Panc1 (cell line): Measurements from ENCODE around the gene NTM. TPM values are rescaled to one million over a fixed set of nuclear protein-coding genes. Genes with fewer than 3 reads are reported as not detected.

Experiments used
- ATAC-seq: fragments of 200-7000 bp; cut with Tn5 transposase; 2 replicates; pipeline ENCODE4 v1.9.1; 2020; ENCODE audit warnings: mild to moderate bottlenecking, moderate library complexity
- BruUV-seq: library from RNA; stranded (reverse); fragments of 400-500 nt; replicated peaks from 2 replicates; lab custom pipeline; 2021; lab: Mats Ljungman, UMichigan
- CTCF ChIA-PET: fragments of 300-600 bp; sonication (Branson Sonifier 250); formaldehyde crosslinking; loops from one replicate; lab custom pipeline; 2022; ENCODE audit warnings: antibody characterized with exemption; lab: Charles Lee
- POLR2A ChIA-PET: fragments of 300-600 bp; sonication (Branson Sonifier 250); formaldehyde crosslinking; loops from one replicate; lab custom pipeline; 2022; ENCODE audit warnings: antibody characterized with exemption; lab: Charles Lee
- DNase-seq: peaks from one replicate; pipeline ENCODE4 v3.0.0-alpha.2; 2010; ENCODE audit warnings: low read depth, low spot score
- H3K27ac ChIP-seq: 2 replicates; pipeline ENCODE4 v1.5.1; 2011; ENCODE audit warnings: mild to moderate bottlenecking, low read length, inconsistent platforms
- H3K27me3 ChIP-seq: fragments of 200-500 bp; sonication (Bioruptor generic); 2 replicates; pipeline ENCODE4 v1.6.0; 2014; ENCODE audit warnings: low read length, inconsistent platforms; ENCODE audit not compliant: control insufficient read depth, insufficient read depth
- H3K36me3 ChIP-seq: fragments of 200-500 bp; sonication (Bioruptor generic); 2 replicates; pipeline ENCODE4 v1.5.1; 2014; ENCODE audit warnings: inconsistent platforms, mild to moderate bottlenecking, low read length, moderate library complexity; ENCODE audit not compliant: control insufficient read depth, insufficient read depth
- H3K4me1 ChIP-seq: 2 replicates; pipeline ENCODE4 v1.5.1; 2011; ENCODE audit warnings: inconsistent platforms, mild to moderate bottlenecking, low read length, moderate library complexity; ENCODE audit not compliant: control insufficient read depth, insufficient read depth
- H3K4me3 ChIP-seq, 2 experiments: 2 replicates each; pipeline ENCODE4 v1.5.1; 2011 to 2012; ENCODE audit warnings: low read depth in 2 of 2, low read length in 2 of 2, mild to moderate bottlenecking in 2 of 2, inconsistent platforms in 1 of 2, moderate library complexity in 1 of 2
- H3K9me3 ChIP-seq: fragments of 200-500 bp; sonication (Bioruptor generic); 2 replicates; pipeline ENCODE4 v1.5.1; 2014; ENCODE audit warnings: low read depth, mild to moderate bottlenecking, inconsistent platforms, low read length, moderate library complexity; ENCODE audit not compliant: control insufficient read depth, insufficient read depth
- CTCF ChIP-seq: fragments of 450-650 bp; IDR thresholded peaks from 2 replicates; pipeline ENCODE4 v1.5.1; 2017; ENCODE audit warnings: mild to moderate bottlenecking
- POLR2AphosphoS5 ChIP-seq: IDR thresholded peaks from 2 replicates; pipeline ENCODE4 v1.6.1; 2012; ENCODE audit warnings: mild to moderate bottlenecking, low read depth, low read length, moderate library complexity
- REST ChIP-seq, 2 experiments: IDR thresholded peaks; 2 replicates each; pipeline ENCODE4 v1.6.1; 2011 to 2012; ENCODE audit warnings: low read depth in 2 of 2, control low read depth in 1 of 2, low read length in 1 of 2, mild to moderate bottlenecking in 1 of 2, moderate library complexity in 1 of 2; ENCODE audit not compliant: insufficient read depth in 1 of 2
- SIN3A ChIP-seq: IDR thresholded peaks from 2 replicates; pipeline ENCODE4 v1.6.1; 2012; ENCODE audit warnings: low read depth, mild to moderate bottlenecking, low read length, moderate library complexity, borderline replicate concordance; ENCODE audit not compliant: insufficient read depth
- TCF7L2 ChIP-seq: IDR thresholded peaks from 2 replicates; pipeline ENCODE4 v1.6.1; 2011; ENCODE audit warnings: mild to moderate bottlenecking, low read depth, low read length, inconsistent platforms
- in situ Hi-C: cut with HindIII; loops from 2 replicates; pipeline ENCODE4 v1.10.0; 2016; ENCODE audit warnings: low sequenced_read_pairs, low pct_unique_long_range_greater_than_20kb
- intact Hi-C: fragments of 100-400 bp; cut with micrococcal nuclease; formaldehyde crosslinking; loops from one replicate; pipeline ENCODE4 v1.10.0; 2022; ENCODE audit not compliant: unreplicated experiment
- total RNA-seq: library from RNA; stranded (reverse); gene quantifications from one replicate; pipeline ENCODE4 v1.2.1, GENCODE V29; 2021; ENCODE audit not compliant: unreplicated experiment

NTM gene
- total RNA-seq, 1 experiment from 2014 or later = 0.10 TPM

DNA sequence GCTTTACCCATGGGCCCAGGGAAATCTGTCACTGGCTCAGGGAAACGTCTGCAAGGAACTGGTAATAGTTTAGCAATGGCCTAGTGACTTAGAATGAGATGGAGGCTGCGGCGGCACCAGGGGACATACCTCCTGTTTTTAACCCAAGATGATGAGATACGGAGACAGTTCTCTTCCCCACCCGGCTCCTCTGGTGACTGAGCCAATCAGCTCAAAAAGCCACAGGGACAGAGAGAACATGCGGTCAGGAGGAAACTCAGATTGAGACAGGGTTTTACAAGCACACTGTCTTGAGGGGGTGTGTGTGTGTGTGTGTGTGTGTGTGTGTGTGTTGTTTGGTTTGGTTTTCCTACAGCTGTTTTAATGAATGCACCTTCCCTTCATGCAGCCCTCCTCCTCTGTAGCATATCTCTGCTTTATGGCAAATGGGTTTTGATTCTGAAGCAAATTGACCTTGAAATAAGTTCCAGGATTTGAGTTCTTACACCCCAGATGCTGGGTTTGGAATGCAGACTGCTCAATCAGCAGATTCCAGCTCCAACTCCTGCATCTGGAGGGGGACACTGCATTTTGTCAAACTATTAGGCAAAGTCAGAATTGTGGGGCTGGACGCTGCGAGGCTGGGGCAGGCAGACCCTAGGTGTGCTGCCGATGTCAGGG lies 246.2 kb downstream of the NTM start:
- DNase-seq (no peak), ATAC-seq (no peak)
- CTCF ChIA-PET = no interaction called here
- H3K36me3 ChIP-seq = no peaks in the 10 kb centered on the region
- no peak overlapping the region for H3K27ac ChIP-seq
- in situ Hi-C loops (no loop called here), intact Hi-C loops (no loop called here)
- no peaks in the 10 kb centered on the region for H3K9me3 ChIP-seq
- no peak for TF ChIP-seq POLR2AphosphoS5
- no peak for TF ChIP-seq TCF7L2
- no peak for TF ChIP-seq REST (IDR thresholded peaks at IDR 0.05; ENCODE audit: insufficient read depth in 1 of 2, low read depth in 2 of 2, low read length in 1 of 2)
- no peak for TF ChIP-seq CTCF
- TF ChIP-seq SIN3A = no peak
- H3K27me3 ChIP-seq = peaks cover 5% of the 10 kb centered on the region; the same call in 1 of the 2 replicates
- no TSS peak for BruUV-seq
- no peaks in the 10 kb centered on the region for H3K4me1 ChIP-seq
- no peak overlapping the region for H3K4me3 ChIP-seq
- POLR2A ChIA-PET = no interaction called here

GRCh38 chr11:131618201-131618600 lies 247.8 kb downstream of the NTM start:
- ChIA-PET CTCF (interaction anchor here (0.7 kb wide), 1 partner anchor 334 kb away, joined by 3 read pairs; no protein-coding TSS in a partner anchor), POLR2A (no interaction called here)
- H3K4me1 ChIP-seq = no peaks in the 10 kb centered on the region
- ATAC-seq (no peak), DNase-seq (no peak)
- no peak overlapping the region for H3K27ac ChIP-seq
- H3K4me3 ChIP-seq = no peak overlapping the region
- no peaks in the 10 kb centered on the region for H3K9me3 ChIP-seq
- H3K36me3 ChIP-seq = no peaks in the 10 kb centered on the region
- TF ChIP-seq TCF7L2 (no peak), CTCF (no peak), POLR2AphosphoS5 (no peak), REST (IDR thresholded peaks at IDR 0.05; ENCODE audit: insufficient read depth in 1 of 2, low read depth in 2 of 2, low read length in 1 of 2) (no peak), SIN3A (no peak)
- H3K27me3 ChIP-seq = peaks cover 3% of the 10 kb centered on the region; the same call in 1 of the 2 replicates
- intact Hi-C loops (no loop called here), in situ Hi-C loops (no loop called here)
- BruUV-seq = no TSS peak
